H7 (cell line): Measurements from ENCODE around the gene ZNHIT6. TPM values are rescaled to one million over a fixed set of nuclear protein-coding genes. Genes with fewer than 3 reads are reported as not detected.
A peak's percentile ranks its signal among the peaks of the same experiment; 100 is the strongest.

Source experiments
- DNase-seq: peaks from one replicate; pipeline ENCODE4 v3.0.0; 2012
- H3K27me3 ChIP-seq: 2 replicates; pipeline ENCODE4 v1.6.0; 2011; ENCODE audit warnings: mild to moderate bottlenecking, low read length; ENCODE audit not compliant: control insufficient read depth, insufficient read depth
- H3K36me3 ChIP-seq: replicated peaks from 2 replicates; pipeline ENCODE4 v1.5.1; 2011; ENCODE audit warnings: low read length; ENCODE audit not compliant: control insufficient read depth, insufficient read depth
- H3K4me3 ChIP-seq: 2 replicates; pipeline ENCODE4 v1.5.1; 2011; ENCODE audit warnings: low read depth, mild to moderate bottlenecking, control low read depth, low read length, moderate library complexity; ENCODE audit not compliant: insufficient read depth
- total RNA-seq: library from RNA; depleted of rRNA; stranded (reverse); fragments of >200 nt; shearing (Covaris generic); gene quantifications from 2 replicates; pipeline ENCODE4 v1.2.3, GENCODE V29; 2014

The ZNHIT6 gene
- total RNA-seq, 1 experiment from 2014 or later, result 6.9 TPM

DNA sequence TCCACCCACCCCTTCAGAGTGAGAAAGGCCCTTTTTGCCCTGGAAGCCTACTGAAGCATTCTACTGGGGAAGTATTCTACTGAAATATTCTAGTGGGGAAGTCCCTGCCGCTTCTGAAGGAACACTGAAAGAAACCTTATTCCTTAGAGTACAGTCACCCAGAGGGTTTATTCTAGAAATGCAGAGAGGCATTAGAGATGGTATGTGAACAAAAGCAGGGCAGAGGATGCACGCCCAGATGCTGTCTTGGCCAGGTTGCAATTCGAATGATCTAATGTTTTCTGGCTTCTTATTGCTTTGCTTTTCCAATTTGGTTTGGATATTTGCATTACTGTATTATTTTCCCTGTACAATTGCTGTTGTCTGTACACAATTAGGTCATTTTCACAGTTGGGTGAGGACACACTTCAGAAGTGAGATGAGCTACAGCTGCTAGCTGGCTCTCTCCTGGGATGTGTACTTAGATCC is 90.6 kb downstream of the ZNHIT6 start:
- H3K27me3 ChIP-seq, result no peaks in the 10 kb centered on the region
- peaks cover 2% of the 10 kb centered on the region for H3K36me3 ChIP-seq
- H3K4me3 ChIP-seq, result no peak overlapping the region
- no peak for DNase-seq

DNA sequence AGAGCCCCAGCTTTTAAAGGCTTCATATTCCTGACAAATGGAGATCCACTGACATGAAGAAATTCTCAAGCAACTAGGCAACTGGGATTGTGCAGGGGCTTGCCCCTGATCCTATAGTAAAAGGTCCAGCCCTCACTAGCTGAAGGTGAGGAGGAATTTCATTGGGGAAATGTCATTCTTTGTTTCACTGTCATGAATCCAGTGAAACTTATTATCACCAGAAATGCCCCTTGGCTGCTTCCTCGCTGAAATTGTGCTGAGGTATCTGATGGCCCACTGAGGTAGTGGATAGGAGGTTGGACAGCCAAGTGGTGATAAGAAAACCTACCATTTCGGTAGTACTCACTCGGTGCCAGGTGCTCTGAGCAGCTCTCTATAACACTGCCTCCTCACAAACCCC is 91.5 kb downstream of the ZNHIT6 start:
- Histone ChIP-seq H3K27me3 (no peaks in the 10 kb centered on the region), H3K4me3 (no peak overlapping the region), H3K36me3 (no peaks in the 10 kb centered on the region)
- no peak for DNase-seq

DNA sequence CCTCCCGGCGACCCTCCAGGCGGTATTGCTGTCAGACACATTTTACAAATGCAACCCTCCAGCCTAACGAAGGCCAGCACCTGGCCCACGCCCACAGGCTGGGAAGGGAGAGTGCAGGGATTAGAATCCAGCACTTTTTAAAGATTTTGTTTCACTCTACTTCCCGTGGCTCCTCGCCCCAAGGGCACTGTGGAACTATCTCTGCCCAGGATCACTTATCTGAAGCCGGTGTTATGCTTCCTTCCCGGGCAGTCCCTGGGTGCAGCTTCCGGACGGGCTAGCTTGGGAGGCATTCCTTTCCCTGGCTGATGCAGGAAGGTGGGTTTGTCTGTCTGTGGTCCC is 91.9 kb downstream of the ZNHIT6 start:
- DNase-seq, result no peak
- H3K4me3 ChIP-seq, result no peak overlapping the region
- no peaks in the 10 kb centered on the region for H3K27me3 ChIP-seq
- H3K36me3 ChIP-seq, result no peaks in the 10 kb centered on the region

DNA sequence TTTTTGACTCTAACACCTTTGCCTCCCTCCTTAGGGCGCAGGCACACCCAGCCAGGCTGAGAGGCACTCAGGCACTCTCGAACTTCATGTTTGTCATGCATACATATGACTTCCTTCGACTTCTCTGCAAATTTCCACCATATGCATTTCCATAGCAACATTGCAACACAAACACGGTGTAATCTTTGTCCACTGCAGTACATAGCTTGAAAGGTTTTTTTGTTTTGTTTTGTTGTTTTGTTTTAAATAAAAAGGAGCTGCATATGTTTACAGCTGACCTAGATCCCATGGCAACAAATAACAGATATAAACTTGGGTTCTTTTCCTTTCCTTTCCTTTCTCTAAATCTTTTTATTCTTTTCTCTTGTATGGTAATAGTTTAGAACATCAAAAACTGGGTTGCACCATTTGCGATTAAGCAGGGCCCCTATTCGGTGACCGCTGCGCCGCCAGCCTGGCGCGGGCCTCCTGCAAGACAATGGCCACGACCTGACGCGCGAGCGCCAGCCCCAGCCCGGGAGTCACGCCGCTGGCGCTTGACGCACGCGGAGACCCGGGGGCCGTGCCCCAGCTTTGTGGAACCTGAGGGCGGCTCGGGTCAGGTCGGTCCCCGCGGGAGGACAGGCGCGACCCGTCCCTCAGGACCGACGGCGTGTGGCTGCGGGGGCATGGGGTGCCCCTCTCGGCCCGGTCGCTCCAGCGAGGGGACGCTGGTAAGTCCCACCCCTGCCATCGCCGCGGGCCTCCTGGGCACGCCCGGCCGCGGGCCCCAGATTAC is 92.5 kb downstream of the ZNHIT6 start:
- Histone ChIP-seq H3K27me3 (no peaks in the 10 kb centered on the region), H3K4me3 (no peak overlapping the region), H3K36me3 (no peaks in the 10 kb centered on the region)
- DNase-seq, result peak; percentile 36

DNA sequence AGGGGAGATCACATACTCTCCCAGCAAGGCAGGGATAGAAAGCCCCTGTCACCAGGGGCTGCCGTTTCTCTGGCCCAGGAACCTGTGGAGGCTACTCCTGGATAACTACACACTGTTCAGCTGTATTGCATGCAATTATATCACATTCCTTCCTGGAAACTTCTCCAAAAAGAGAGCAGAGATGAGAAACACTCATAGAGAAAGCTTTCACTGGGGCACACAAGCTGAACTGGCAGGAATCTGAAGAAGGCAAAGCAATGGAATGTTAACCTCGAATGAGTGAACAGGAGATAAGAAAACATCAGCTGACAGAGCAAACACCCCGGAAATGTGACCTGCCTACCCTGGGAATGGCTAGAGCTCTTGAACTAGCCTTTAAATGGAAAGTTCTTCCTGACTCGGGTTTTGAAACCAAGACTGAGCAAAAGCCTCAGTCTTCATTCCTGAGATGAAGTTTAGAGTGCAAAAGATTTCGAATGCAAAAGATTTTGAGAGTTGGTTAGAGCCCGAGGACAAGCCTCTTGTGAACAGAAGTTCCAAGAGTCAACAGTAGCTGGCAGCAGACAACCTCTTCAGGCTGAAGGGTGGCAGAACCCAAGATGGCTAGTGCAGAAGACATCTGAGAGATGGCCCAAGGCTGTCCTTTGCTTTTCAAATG is 95.4 kb downstream of the ZNHIT6 start:
- no peaks in the 10 kb centered on the region for H3K36me3 ChIP-seq
- DNase-seq, result peak; percentile 50
- H3K27me3 ChIP-seq, result no peaks in the 10 kb centered on the region
- no peak overlapping the region for H3K4me3 ChIP-seq

DNA sequence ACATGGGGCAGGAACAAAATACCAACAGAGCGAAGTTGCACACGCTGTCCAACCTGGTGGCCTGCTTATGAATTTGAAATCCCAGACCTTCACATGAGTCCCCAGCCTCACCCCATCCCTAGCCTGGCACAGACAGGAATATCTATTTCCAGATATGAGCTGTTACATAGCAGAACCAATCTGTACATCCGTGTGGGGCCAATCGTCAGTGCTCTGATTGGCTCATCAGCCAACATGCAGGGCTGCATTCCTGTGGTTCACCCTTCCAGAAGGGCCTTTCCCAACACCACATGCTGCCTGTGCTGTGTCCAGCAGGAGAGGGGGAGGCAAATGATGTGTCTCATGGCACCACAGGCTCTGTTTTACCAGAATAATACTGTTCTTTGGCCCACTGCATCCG is 96.4 kb downstream of the ZNHIT6 start:
- Histone ChIP-seq H3K36me3 (no peaks in the 10 kb centered on the region), H3K4me3 (no peak overlapping the region), H3K27me3 (no peaks in the 10 kb centered on the region)
- DNase-seq, result no peak

DNA sequence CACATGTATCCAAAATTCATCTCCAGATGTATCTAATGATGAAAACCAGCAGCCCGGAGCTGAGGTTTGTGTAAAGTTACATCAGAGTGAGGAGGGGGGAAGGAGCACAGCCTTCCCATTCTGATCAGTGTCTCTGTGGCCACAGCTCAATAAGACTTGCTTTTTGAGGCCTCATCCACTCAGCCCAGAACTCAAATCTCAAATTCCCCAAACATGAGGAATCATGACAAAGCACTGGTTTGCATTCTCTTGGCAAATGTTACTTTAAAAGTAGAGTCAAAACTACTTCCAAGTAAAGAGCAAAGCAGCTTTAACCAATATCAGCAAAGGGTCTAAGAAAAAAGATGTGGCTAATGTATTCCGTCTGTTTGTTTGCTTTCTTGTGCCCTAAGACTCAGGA is 96.8 kb downstream of the ZNHIT6 start:
- no peak for DNase-seq
- Histone ChIP-seq H3K36me3 (no peaks in the 10 kb centered on the region), H3K4me3 (no peak overlapping the region), H3K27me3 (no peaks in the 10 kb centered on the region)

DNA sequence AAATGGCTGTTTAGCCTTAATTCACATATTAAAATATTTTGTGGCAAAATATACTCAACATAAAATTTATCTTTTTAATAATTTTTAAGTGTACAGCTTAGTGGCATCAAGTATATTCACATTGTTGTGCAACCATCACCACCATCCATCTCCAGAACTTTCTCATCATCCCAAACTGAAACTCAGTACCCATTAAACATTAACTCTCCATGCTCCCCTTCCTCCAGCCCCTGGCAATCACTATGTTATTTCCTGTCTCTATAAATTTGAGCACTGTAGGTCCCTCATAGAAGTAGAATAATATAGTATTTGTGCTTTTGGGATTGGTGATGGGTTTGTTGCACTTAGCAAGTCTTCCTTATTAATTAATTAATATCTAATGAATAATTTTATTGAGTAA is 98.3 kb downstream of the ZNHIT6 start:
- H3K27me3 ChIP-seq, result no peaks in the 10 kb centered on the region
- DNase-seq, result no peak
- H3K4me3 ChIP-seq, result no peak overlapping the region
- H3K36me3 ChIP-seq, result no peaks in the 10 kb centered on the region

DNA sequence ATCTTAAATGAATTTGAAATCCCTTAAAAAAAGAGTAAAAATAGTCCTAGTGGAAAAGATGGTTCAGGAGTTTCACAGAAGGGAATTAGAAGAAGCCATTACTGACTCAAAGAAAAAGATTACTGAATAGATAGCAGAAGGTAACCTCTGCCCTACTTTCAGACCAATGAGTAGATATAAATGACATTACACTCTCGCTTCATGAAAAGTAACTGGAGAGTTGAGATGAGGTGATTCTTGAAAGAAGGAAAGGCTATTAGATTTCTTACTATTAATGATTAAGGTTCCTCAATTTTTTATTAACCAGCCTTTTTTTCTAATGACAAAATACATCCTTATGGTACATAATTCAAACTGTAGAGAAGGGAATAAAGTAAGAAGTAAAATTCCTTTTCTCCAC is 99.4 kb downstream of the ZNHIT6 start:
- Histone ChIP-seq H3K27me3 (no peaks in the 10 kb centered on the region; the same call in 1 of the 2 replicates), H3K4me3 (no peak overlapping the region), H3K36me3 (no peaks in the 10 kb centered on the region)
- DNase-seq, result no peak

DNA sequence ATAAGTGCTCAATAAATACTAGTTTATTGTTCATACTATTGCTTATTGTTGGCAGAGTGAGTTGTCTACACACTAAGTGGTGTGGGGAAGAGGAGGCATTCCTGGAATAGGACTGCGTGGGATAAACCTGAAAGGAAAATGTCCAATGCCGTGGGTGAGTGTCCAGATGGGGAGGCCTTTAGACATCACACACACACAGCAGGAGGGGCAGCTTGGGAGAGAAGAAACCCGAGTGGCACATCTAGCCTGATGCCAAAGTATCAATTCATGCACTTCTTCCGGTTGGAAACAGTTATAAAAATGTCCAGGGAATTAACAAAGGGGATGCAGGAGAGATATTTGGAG is 100.3 kb downstream of the ZNHIT6 start:
- no peak overlapping the region for H3K4me3 ChIP-seq
- no peak for DNase-seq
- no peaks in the 10 kb centered on the region for H3K36me3 ChIP-seq
- no peaks in the 10 kb centered on the region; the same call in 1 of the 2 replicates for H3K27me3 ChIP-seq

DNA sequence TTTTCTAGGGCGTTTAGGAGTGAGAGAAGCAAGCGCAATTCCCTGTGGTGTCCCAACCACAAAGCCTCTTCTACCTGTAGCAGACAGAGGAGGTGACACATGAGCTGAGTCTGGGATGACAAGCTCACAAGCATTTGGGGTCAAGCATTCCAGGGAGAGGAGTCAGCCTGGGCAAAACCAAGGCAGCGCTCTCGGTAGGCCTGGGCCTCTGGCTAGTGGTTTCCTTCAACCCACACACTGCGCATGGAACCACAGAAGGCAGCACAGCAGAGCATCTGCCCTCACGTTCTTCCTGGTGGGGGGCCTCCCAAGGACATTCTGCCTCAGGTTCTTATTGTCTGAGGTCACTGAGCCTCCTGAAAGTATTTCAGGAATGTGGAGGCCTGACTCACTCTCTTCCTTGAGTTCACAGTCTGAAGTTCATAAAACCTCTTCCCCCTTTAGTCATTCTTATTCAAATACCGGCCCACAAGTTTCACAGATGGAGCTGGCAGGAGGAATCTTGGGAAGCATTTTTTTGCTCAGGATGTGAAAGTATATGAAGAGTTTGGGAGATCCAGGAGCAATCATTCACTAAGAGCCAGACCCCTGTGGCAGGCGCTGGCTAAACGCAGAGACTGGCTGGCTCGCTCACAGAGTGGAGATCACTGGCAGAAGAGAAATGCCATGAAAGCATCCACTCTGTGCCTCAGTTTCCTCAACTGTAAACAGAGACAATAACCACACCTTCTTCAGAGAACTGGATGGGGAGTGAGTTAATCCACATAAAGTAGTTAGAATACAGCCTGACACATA is 100.9 kb downstream of the ZNHIT6 start:
- peak; percentile 72 for DNase-seq
- no peaks in the 10 kb centered on the region; the same call in 1 of the 2 replicates for H3K27me3 ChIP-seq
- no peak overlapping the region for H3K4me3 ChIP-seq

DNA sequence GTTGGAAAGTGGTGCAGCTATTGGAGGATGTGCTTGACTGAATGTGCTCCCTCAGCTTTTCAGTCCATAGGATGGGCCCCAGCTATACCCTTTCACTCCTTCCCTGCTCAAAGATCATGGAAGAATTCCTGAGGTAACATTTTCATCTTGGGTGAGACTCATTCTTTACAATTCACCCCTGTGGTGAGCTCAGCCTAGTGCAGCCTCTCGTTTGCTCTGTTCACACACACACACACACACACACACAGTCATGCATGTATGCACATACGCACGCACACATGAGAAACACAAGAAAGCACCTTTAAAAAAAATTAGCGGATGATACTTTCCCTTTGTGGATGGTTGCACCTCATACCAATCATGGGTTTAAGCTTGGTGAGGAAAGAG is 101.8 kb downstream of the ZNHIT6 start:
- no peak for DNase-seq
- Histone ChIP-seq H3K4me3 (no peak overlapping the region), H3K27me3 (no peaks in the 10 kb centered on the region; the same call in 1 of the 2 replicates), H3K36me3 (no peaks in the 10 kb centered on the region)

More for the DNA sequence above, 100.9 kb downstream of the ZNHIT6 start:
- no peaks in the 10 kb centered on the region for H3K36me3 ChIP-seq

DNA sequence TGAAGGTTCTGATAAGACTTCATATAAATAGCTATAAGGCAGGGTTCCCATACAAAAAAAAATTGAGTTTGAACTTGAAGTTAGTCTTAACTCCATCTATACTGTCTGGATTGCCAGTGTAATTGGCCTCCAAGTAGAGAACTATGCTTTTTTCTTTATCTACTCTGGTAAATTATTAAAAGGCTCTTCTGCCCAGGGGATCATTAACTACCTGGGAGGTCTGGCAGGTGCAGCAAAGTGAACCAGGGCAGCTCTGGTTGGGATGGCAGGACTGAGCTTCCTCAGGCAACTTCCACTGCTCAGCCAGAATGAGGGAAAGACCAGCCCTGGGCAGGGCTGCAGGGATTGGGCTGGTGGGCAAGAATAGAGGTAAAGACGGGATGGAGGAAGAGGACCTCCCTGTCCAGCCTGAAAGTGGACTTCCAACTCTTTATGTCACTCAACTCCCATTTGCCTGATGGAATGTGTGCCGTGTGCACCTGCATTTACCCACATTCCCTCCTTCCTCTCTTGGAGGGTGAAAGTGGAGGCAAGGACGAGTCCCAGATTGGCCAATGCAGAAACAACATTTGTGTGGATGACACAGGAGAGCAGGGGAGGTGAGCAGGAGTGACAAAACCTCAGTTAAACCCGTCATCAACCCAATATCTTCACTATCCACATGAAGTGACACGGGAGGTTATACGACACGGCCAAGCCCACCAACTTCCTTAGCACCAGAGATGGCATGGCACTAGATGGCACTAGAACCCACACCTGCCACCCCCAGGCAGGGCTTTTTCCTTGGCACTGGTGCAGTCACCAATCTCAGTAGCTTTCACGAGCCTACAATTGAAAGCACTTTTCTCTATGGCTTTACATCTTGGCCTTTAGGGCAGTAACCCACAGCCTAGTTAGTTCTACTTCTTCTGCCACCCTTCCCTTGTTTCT is 102.5 kb downstream of the ZNHIT6 start:
- Histone ChIP-seq H3K4me3 (no peak overlapping the region), H3K36me3 (no peaks in the 10 kb centered on the region), H3K27me3 (no peaks in the 10 kb centered on the region; the same call in 1 of the 2 replicates)
- DNase-seq, result no peak
